ENCODE data around the gene SPATA31D1.
"Not testable (repeated sequence)": the region's sequence is repeated elsewhere in the genome, so short reads cannot be mapped to it uniquely, and the experiment has no call there.

Gene SPATA31D1

DNA sequence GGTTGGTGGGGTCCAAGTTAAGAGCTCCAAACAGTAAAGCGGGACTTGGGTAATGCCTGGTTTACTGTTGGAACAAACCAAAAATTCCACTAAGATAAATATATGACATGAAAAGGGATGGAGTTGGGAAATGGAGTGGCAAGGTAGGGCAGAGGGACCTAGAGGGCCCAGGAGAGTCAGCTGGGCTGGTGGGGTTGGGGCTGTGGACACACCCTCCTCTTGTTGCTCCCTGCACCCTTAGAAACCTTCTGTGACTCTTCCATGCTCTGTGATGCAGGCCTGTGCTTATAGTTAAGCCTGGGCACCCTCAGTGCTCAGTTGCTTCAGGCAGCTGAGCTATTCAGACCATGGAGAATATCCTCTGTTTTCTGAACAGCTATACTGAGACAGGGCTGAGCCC lies at the start of gene SPATA31D1:
SPATA31D1 (plus strand) TSS at position 301 of the 400 bp plus-strand sequence; CDS start at position 348, 47 bp downstream.
- not testable (repeated sequence) for DNase-seq (ENCODE audit: low read depth in 2 of 2)

DNA sequence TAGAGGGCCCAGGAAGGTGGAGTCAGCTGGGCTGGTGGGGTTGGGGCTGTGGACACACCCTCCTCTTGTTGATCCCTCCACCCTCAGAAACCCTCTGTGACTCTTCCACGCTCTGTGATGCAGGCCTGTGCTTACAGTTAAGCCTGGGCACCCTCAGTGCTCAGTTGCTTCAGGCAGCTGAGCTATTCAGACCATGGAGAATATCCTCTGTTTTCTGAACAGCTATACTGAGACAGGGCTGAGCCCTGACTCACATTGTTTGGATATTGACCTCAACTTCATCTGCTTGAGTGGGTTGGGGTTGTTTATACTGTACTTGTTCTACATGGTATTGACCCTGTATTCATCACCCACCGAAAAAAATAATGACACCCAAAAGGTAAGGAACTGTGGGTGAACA lies 45.2 kb upstream of the SPATA31D1 start, which contains the start of gene SPATA31D3:
SPATA31D3 (plus strand) TSS at position 108 of the 400 bp plus-strand sequence; CDS start at position 194, 86 bp downstream.
- not testable (repeated sequence) for DNase-seq (ENCODE audit: low read depth in 2 of 2)

DNA sequence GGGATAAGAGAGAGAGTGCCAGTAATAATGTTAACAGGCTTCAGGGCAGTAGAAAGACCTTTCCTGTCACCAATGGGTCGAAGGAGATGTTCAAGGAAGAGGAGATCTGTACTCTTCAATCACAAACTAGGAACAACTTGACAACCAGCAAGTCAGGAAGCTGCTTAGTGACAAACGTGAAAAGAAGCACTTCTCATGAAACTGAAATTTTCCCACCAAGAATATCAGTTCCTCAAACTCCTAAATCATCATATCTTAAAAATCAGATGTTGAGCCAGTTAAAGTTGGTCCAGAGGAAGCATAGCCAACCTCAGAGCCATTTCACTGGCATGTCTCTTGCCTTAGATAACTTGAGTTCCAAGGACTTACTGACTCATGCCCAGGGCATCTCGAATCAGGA lies 39.9 kb upstream of the SPATA31D1 start:
- not testable (repeated sequence) for DNase-seq (ENCODE audit: low read depth in 2 of 2)

DNA sequence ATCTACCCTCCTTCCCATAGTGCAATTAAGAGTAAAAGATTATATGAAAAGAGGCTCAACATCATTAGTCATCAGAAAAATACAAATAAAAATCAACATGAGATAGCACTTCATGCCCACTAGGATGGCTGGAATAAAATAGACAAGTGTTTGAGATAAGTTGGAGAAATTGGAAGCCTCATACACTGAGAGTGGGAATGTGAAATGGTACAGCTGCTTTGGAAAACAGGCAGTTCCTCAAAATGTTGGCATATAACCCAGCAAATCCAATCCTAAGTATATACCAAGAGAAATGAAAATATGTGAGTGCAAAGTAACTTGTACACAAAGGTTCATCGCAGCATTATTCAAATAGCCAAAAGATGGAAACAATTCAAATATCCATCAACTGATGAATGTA lies 35.5 kb upstream of the SPATA31D1 start:
- DNase-seq (ENCODE audit: low read depth in 2 of 2): no peak

DNA sequence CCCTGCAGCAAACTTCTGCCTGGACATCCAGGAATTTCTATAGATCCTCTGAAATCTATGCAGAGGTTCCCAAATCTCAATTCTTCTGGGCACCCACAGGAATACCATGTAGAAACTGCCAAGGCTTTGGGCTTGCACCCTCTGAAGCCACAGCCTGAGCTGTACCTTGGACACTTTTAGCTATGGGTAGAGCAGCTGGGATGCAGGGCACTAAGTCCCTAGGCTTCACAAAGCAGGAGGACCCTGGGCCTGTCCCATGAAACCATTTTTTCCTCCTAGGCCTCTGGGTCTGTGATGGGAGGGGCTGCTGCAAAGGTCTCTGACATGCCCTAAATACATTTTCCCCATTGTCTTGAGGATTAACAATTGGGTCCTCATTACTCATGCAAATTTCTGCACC lies 32.9 kb upstream of the SPATA31D1 start:
- DNase-seq (ENCODE audit: low read depth in 2 of 2): no peak

DNA sequence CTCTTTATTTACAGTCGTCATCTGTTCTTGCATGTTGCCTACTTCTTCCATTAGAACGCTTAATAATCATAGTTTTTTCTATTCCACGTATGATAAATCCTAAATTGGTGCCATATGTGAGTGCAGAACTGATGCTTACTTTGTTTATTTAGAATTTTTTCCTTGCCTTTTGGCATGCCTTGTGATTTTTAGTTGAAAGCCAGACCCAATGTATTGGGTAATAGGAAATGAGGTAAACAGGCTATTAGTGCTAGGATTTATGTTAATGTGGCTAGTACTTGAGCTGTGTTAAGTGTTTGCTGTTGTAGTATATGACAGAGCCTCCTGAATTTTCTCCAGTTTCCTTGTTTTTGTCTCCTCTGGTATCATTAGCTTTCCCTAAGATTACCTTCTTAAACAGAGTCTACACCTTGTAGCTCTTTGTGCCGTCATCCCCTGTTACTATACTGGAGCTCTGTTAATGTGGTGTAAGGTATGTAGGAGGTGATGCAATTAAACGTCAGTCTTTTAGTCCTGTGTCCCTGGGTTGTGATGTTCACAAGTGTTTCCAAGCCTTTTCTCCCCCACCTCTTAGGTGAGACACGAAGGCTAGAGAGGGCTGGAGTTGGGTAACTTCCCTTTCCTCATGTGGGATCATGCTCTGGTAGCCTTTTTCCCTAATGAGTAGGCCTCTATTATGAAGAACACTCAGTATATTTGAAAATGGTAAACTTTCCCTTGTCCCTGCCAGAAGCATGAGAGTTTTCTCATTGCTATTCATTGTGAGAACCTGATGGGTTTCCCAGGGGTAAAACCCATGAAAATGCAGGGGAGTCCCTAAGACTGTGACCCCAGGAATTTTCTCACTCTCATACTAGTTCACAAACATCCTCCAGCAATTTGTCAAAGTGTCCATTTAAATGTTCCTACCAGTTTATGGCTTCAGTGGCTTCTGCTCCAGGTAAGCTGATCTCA lies 24.1 kb upstream of the SPATA31D1 start:
- no peak for DNase-seq (ENCODE audit: low read depth in 2 of 2)

DNA sequence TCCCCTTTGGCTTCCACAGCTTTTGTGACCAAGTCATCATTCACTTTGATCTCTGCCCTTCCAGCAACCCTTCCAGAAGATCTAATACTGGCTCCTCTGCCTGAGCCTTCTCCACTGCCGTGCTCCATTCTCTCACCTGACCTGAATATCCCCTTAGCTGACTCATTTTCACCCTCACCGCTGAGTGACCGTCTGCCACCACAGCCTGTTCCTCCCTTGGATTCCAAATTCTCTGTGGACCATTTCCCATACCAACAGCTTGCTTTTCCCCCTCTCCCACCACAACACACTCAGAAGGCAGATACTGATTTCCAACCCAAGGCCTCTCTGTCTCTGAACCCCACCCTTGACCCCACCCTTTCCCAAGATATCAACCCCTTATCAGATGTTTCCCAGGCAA lies 20.5 kb upstream of the SPATA31D1 start:
- no peak for DNase-seq (ENCODE audit: low read depth in 2 of 2)

DNA sequence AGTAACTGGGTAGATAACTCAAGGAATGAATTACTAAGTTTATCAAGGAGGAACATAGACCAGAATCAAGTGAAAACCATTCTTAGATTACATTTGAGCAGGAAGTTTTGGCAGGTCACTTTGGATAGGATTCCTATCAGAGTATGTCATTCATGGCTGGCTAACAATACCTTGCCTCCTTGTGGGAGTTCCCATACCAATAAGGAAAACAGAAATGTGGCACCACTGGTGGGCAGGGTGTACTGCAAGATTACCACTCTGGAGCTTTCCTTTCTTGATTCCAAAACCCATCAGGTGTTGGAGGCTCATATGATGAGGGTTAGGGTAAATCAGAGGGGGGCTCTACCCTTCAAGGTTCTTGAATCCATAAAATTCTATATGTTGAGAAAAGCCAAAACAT lies 18.6 kb upstream of the SPATA31D1 start:
- no peak for DNase-seq (ENCODE audit: low read depth in 2 of 2)

DNA sequence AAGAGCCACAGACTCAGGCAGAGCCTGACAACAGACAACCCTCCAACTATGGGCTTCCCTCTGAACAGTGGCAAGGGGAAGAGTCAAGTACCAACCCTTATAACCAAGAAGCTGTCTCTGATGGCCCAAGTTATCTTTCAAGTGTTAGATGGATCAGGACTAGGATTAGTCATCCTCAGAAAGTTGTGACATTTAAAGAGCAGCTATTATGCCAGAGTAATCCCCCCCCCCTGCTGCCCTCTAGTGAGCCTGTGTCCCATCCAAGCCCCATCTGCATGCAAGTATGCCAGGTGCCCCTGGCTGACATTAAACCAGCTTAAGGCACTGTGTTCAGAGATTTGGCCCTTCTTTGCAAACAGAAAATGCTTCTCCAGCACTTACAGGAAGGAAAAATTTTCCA lies 16.8 kb upstream of the SPATA31D1 start:
- DNase-seq (ENCODE audit: low read depth in 2 of 2): no peak

DNA sequence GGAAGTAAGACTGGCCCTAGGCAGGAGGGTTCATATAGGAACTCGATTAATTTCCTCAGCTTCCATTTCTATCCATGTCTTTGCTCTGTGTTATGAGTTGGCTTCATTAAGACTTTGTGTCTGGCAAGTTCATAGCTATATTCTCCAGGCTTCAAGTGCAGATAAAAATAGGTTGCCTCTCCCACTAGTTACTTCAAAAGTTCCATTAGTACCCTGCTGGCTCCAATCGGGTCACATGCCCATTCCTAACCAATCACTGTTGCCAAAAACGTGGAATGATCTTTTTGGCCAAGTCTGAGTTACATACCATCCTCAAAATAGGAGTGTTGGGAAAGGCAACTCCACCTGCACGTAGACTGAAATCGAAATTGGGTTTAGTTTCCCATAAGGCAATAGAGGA lies 13.8 kb upstream of the SPATA31D1 start:
- DNase-seq (ENCODE audit: low read depth in 2 of 2): no peak

DNA sequence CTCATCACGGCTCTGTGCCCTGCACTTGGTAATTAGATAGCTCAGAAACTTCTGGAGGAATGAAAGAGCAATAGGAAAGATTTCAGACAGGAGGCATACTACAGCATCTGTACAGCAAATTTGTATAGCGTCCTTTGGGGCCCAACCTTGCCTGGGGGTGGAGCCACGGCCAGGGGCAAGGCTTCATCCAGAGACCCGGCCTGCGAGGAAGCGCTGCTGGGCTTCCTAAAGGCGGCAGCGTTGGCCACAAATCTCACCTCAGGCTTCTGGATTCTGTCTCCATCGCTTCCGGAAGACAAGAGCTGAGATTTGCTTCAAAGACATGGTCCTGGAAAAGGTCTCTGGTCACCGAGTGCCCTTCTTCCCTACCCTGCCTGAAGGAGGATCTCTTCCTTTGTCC lies 12.2 kb upstream of the SPATA31D1 start:
- no peak for DNase-seq (ENCODE audit: low read depth in 2 of 2)

DNA sequence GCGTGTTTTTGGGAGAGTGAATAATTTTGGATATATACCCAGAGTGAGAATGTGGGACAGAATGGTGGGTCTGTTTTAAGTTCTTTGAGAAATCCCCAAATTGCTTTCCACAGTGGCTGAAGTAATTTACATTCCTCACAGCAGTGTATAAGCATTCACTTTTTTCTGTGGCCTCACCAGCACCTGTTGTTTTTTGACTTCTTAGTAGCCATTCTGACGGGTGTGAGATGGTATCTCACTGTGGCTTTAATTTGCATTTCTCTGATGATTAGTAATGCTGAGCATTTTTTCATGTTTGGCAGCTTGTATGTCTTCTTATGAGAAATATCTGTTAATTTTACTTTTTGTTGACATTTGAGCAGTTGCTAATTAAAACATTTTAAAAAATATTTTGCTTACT lies 9.4 kb upstream of the SPATA31D1 start:
- DNase-seq (ENCODE audit: low read depth in 2 of 2): no peak

DNA sequence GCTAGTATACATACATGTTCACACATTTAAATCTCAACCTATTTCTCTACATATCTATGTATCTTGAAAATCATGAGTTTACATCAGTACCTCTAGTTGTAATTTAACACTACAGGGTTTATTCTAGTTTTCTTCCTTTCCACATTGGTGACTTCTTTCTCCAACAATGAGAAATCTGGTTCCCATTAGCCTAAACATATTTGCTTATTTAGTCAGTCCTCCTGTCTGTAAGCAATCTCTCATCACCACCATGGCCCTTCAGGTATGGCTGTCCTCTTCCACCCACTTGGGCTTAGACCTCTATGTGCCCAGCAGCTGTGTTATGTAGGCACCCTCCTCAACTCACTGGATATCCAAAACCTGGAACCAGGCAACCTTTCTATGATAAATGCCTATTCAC lies 8.0 kb upstream of the SPATA31D1 start:
- no peak for DNase-seq (ENCODE audit: low read depth in 2 of 2)

DNA sequence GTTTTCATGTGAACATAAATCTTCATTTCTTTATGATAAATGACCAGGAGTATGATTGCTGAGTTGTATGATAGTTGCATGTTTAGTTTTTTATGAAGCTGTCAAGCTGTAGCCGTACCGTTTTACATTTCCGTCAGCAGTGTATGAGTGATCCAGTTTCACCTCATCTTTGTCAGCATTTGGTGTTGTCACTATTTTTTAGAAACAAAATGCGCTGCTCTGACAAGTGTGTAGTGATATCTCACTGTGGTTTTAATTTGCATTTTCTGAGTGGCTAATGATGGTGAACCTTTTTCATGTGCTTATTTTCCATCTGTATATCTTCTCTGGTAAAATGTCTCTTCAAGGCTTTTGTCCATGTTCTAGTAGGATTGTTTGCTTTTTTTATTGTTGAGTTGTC lies 6.7 kb upstream of the SPATA31D1 start:
- DNase-seq (ENCODE audit: low read depth in 2 of 2): no peak

DNA sequence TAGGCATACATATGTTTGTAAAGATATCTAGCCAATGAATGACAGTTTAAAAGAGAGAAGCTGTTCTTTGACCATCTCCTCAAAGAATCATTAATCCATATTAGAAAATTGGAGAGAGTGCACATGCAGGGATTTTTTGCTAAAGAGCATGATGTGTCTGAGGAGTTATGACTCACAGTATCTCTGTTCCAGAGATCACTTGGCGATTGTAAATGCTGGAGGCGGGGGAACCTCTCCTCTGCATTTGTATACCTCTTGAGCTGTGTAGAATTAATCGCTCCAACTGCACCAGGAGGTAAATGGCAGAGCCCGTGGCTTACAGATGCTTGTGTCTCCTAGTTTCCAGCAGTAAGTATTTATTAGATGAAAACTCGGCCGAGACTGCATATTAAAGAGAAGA lies 3.6 kb upstream of the SPATA31D1 start:
- DNase-seq (ENCODE audit: low read depth in 2 of 2): no peak

DNA sequence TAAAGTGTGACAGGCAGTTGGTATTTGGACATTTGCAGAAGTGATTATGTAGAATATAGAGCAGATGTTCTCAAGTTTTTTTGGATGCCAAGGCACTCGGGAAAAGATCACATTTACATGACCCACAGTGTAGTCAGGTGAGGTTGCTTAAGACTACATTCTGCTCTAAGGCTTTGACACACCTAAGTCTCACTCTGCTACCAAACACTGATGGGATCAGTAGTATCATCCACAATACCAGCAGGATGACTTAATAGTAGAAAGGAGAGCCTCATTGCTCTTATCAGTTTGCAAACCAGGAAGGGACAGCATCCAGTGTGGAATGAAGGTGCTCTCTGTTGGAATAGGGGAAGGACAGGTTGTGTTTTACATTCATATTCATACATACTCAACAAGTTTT lies 2.5 kb upstream of the SPATA31D1 start:
- no peak for DNase-seq (ENCODE audit: low read depth in 2 of 2)

DNA sequence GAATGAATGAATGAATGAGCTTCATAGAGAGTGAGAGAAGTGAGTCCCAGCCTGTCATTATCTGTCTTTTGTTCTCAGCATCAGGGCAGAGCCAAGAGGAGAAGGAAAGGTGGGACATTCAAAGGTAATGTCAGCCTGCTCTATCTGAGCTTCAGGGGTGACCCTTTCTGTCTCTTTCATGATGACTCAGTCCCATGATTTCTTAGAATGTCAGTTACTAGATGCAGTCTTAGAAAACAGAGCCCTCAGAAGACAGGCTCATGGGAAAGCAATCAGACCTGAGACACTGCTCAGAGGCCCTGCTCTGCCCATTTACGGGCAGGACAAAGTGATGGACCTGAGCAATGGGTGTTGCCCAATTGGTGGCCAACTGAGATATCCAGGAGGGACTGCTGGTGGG lies 1.1 kb downstream of the SPATA31D1 start:
- DNase-seq (ENCODE audit: low read depth in 2 of 2): no peak

DNA sequence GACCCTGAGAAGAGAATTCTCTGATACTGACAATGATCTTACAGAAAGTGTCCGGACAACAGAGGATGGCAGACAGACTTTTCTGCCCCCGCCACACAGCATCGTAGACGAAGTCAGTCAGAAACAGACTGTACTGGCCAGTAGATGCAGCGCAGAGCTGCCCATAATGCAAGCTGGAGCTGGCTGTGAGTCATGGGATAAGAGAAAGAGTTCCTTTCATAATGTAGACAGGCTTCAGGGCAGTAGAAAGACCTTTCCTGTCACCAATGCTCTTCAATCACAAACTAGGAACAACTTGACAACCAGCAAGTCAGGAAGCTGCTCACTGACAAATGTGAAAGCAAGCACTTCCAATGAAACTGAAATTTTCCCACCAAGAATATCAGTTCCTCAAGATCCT lies 5.1 kb downstream of the SPATA31D1 start:
- no peak for DNase-seq (ENCODE audit: low read depth in 2 of 2)

DNA sequence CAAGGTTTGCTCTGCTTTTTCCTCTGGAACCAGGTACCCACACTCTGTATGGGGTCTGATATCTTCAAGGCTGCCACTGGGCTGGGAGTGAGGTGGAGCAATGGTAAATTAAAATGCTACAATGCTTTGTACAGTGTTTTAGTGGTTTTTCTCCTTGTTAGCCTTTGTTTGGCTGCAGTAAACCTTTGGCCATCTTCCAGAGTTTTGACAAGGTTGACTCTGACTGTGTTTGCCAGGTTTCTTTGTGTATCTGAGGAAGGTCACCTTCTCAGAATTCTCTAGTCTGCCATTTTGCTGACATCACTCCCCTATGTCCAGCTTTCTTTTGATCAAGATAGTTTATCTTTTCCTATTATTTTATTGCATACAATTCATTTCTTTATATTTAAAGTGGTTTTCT lies 11.2 kb downstream of the SPATA31D1 start:
- DNase-seq (ENCODE audit: low read depth in 2 of 2): no peak

DNA sequence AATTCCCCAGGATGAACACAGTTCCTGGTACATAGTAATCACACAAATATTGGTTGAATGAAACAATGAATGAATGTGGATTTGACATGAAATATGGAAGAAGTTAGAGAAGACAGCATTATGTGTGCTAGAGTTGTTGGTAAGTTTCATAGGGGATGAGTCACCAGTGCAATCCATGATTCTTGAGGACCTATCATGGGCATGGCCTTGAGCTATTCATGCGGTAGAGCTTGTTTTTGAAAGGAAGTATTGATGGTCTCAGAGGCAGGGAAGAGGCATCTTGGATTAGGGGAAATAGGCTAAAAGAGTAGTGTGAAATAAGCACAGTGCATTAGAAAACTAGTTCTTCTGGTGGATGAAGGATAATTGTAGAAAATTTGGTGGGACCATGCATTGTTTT lies 22.1 kb downstream of the SPATA31D1 start:
- DNase-seq (ENCODE audit: low read depth in 2 of 2): no peak

DNA sequence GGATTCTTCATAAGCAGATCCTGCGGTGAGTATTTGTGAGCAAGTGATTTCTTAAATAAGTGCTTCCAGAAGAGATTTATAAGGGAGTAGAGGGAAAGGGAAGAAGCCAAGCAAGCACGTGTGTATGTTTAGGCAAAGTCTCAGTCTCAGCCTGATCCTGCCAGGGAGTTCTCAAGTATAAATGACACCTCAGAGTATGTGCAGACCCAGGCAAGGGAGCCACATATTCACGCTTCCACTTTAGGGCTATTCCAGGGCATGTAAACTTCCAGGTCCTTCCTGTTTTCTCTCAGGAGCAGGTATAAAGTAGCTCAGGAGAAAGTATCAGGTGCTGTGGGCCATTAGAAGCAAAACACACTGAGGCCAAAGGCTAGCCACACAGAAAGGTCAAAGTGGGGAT lies 22.6 kb downstream of the SPATA31D1 start:
- DNase-seq (ENCODE audit: low read depth in 2 of 2): no peak

DNA sequence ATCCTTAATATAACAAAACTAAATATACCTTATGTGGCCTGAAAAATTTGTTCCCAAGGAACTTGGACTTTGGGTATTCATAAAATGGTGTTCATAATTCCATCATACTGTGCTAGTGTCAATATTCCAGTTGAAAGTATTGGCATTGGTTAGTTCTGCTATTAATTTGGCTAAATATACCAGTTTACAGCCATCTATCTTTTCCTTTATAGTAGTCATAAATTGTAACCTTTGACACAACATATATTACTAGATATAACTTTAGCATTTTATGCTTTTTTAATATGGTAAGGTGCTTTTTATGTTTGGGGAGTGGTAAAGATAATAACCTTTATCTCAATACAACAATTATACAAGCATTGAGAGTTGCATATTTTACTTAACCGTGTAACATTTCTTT lies 23.7 kb downstream of the SPATA31D1 start:
- no peak for DNase-seq (ENCODE audit: low read depth in 2 of 2)

DNA sequence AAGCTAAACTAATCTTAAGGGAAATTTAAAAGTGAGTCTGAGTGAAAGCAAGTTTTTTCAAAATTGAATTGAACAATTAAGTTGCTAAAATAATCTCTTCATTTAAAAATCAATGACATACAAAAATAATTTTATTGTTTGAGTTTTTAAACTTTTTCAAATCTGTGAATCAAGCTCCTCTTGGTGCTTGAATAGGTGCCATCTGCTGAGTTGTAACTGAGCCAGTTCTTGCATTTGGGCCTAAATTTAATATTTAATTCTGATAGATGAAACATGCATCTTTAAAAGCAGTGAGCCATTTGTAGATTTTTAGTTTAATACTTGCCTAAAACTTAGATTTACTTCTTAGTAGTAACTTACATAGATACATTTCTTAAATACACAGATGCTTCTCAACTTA lies 31.8 kb downstream of the SPATA31D1 start:
- no peak for DNase-seq (ENCODE audit: low read depth in 2 of 2)

DNA sequence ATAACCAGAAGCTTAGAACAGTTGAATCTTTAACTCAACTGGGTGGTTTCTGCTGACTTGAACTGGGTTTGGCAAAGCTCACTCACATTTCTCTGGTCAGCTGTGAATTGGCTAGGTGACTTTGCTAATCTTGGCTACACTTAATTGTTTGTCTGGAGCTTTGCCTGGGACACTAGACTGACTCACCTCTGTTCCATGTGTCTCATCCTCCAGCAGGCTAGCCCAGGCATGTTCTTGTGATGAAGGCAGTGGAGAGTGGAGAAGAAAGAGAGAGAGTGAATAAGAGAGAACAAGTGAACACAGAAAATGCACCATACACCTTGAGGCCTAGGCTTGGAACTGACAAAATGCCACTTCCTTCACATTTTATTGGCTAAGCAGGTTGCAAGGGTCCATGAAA lies 32.6 kb downstream of the SPATA31D1 start:
- no peak for DNase-seq (ENCODE audit: low read depth in 2 of 2)
